HepG2 (cell line): ENCODE measurements around the gene DUSP5. TPM values are rescaled to one million over a fixed set of nuclear protein-coding genes. Genes with fewer than 3 reads are reported as not detected.
A peak's percentile ranks its signal among the peaks of the same experiment; 100 is the strongest.

Experiments
- ATAC-seq: fragments of 200-7000 bp; cut with Tn5 transposase; 3 replicates; pipeline ENCODE4 v1.9.1; 2020; ENCODE audit warnings: mild to moderate bottlenecking, moderate library complexity
- BruUV-seq: library from RNA; stranded (reverse); fragments of 400-500 nt; replicated peaks from 2 replicates; lab custom pipeline; 2021; lab: Mats Ljungman, UMichigan
- CTCF ChIA-PET: fragments of 300-600 bp; formaldehyde crosslinking; extraction: SDS; loops from one replicate; lab custom pipeline; 2021; ENCODE audit warnings: low total read pairs, inconsistent platforms, low intra/inter-chr PET ratio; lab: Yijun Ruan, JAX
- POLR2A ChIA-PET: fragments of 350-600 bp; sonication (Branson Sonifier 250); formaldehyde crosslinking; loops from one replicate; lab custom pipeline; 2020; ENCODE audit warnings: antibody characterized with exemption, inconsistent platforms; lab: Yijun Ruan, JAX
- DNase-seq: peaks from one replicate; pipeline ENCODE4 v3.0.0-alpha.2; 2015; ENCODE audit warnings: low spot score
- FAIRE-seq: peaks from 3 replicates; lab custom pipeline; 2011; peaks lifted over from hg19 to GRCh38; lab: Jason Lieb, UNC
- H2AFZ ChIP-seq: one replicate; pipeline ENCODE4 v1.6.1; 2011; ENCODE audit warnings: low read length, inconsistent platforms
- H3K27ac ChIP-seq: fragments of 300-600 bp; 3 replicates; pipeline ENCODE4 v1.8.0; 2011; ENCODE audit warnings: mixed run types, mild to moderate bottlenecking, mixed read lengths, low read length, inconsistent platforms; ENCODE audit not compliant: insufficient read depth; ENCODE audit errors: extremely low read length
- H3K27me3 ChIP-seq, 2 experiments: fragments of 200-600 bp in 1 of 2; 2 replicates in 1 of 2; 3 replicates in 1 of 2; pipeline versions ENCODE4 v1.6.0 to v1.8.0; 2011; ENCODE audit warnings: low read length in 2 of 2, mild to moderate bottlenecking in 2 of 2, moderate library complexity in 2 of 2, inconsistent platforms in 1 of 2; ENCODE audit not compliant: insufficient read depth in 2 of 2, control insufficient read depth in 1 of 2
- H3K36me3 ChIP-seq, 2 experiments: fragments of 200-600 bp in 1 of 2; replicated peaks in 1 of 2; 2 replicates in 1 of 2; 3 replicates in 1 of 2; pipeline versions ENCODE4 v1.5.1 to v1.8.0; 2011; ENCODE audit warnings: low read length in 2 of 2, inconsistent platforms in 1 of 2; ENCODE audit not compliant: insufficient read depth in 2 of 2, control insufficient read depth in 1 of 2
- H3K4me1 ChIP-seq: 2 replicates; pipeline ENCODE4 v1.5.1; 2012; ENCODE audit warnings: low read length, inconsistent platforms; ENCODE audit not compliant: insufficient read depth
- H3K4me2 ChIP-seq: 2 replicates; pipeline ENCODE4 v1.6.0; 2011; ENCODE audit warnings: low read depth, low read length, inconsistent platforms
- H3K4me3 ChIP-seq, 3 experiments: fragments of 200-600 bp in 1 of 3; sonication (generic), shearing (Covaris generic) in 1 of 3; replicated peaks in 1 of 3; 2 replicates each; pipeline ENCODE4 v1.5.1; 2011 to 2016; ENCODE audit warnings: low read length in 3 of 3, inconsistent platforms in 2 of 3, low read depth in 2 of 3, mild to moderate bottlenecking in 2 of 3, control low read depth in 1 of 3, mixed read lengths in 1 of 3; ENCODE audit not compliant: insufficient read depth in 1 of 3
- H3K79me2 ChIP-seq: one replicate; pipeline ENCODE4 v1.6.1; 2011; ENCODE audit warnings: low read length, inconsistent platforms; ENCODE audit not compliant: insufficient read depth
- H3K9ac ChIP-seq: 2 replicates; pipeline ENCODE4 v1.6.0; 2011; ENCODE audit warnings: mild to moderate bottlenecking, low read depth, low read length, inconsistent platforms; ENCODE audit not compliant: insufficient read depth
- H3K9me3 ChIP-seq: 2 replicates; pipeline ENCODE4 v1.5.1; 2012; ENCODE audit warnings: mild to moderate bottlenecking, low read length
- H4K20me1 ChIP-seq: 2 replicates; pipeline ENCODE4 v1.6.0; 2011; ENCODE audit warnings: inconsistent platforms, mild to moderate bottlenecking, low read length, moderate library complexity; ENCODE audit not compliant: insufficient read depth
- ARNT ChIP-seq: fragments of 450-650 bp; IDR thresholded peaks from 2 replicates; pipeline ENCODE4 v1.6.1; 2017
- MAFK ChIP-seq, 2 experiments: IDR thresholded peaks in 1 of 2; conservative IDR thresholded peaks in 1 of 2; 2 replicates each; pipeline ENCODE4 v1.6.1; 2011; ENCODE audit warnings: improper control_type of control experiment in 2 of 2, low read length in 2 of 2
- MIER2 ChIP-seq: IDR thresholded peaks from 2 replicates; pipeline ENCODE4 v1.6.1; 2016; ENCODE audit warnings: missing biosample characterization, missing genetic modification reagents
- RNF2 ChIP-seq: fragments of 450-650 bp; conservative IDR thresholded peaks from 2 replicates; pipeline ENCODE4 v1.6.1; 2016; ENCODE audit warnings: low read depth
- SRSF9 ChIP-seq: fragments of 200-400 bp; formaldehyde crosslinking; IDR thresholded peaks from 2 replicates; pipeline ENCODE4 v1.6.1; 2018; ENCODE audit warnings: borderline replicate concordance, mild to moderate bottlenecking, low read depth, low read length; ENCODE audit not compliant: insufficient read depth, poor library complexity, severe bottlenecking
- ZNF251 ChIP-seq: sonication (generic); formaldehyde crosslinking; IDR thresholded peaks from 2 replicates; pipeline ENCODE4 v1.9.0; 2021; ENCODE audit warnings: mild to moderate bottlenecking, missing genetic modification reagents
- ZNF446 ChIP-seq: sonication (generic); formaldehyde crosslinking; IDR thresholded peaks from 2 replicates; pipeline ENCODE4 v1.5.0; 2020; ENCODE audit warnings: mild to moderate bottlenecking, missing genetic modification reagents
- ZNF552 ChIP-seq: sonication (generic); formaldehyde crosslinking; IDR thresholded peaks from 2 replicates; pipeline ENCODE4 v1.9.0; 2022; ENCODE audit warnings: missing genetic modification reagents, mild to moderate bottlenecking, borderline replicate concordance
- ZNF652 ChIP-seq: IDR thresholded peaks from 2 replicates; pipeline ENCODE4 v1.6.1; 2016; ENCODE audit warnings: low read depth, borderline replicate concordance
- WGBS: methylation state at CpG from one replicate; pipeline ENCODE4 v1.1.6; 2017; ENCODE audit warnings: low lambda C conversion rate; 5-methylcytosine and 5-hydroxymethylcytosine counted together
- in situ Hi-C: cut with HindIII; loops from 2 replicates; pipeline ENCODE4 v1.10.0; 2017; ENCODE audit warnings: low pct_unique_long_range_greater_than_20kb; ENCODE audit not compliant: extremely low pct_ligation_motif_present
- intact Hi-C: fragments of 100-400 bp; cut with micrococcal nuclease; formaldehyde crosslinking; loops from one replicate; pipeline ENCODE4 v1.10.0; 2022; ENCODE audit not compliant: unreplicated experiment
- polyA plus RNA-seq, 8 experiments: library from polyadenylated mRNA; depleted of rRNA in 3 of 8; stranded (reverse) in 7 of 8; unstranded in 1 of 8; fragments of >200 nt; fragmentation: Illumina TruSeq in 4 of 8; extraction: Trizol in 4 of 8; gene quantifications; 2 replicates each; pipeline versions ENCODE4 v1.2.1 to v1.2.3, GENCODE V29; 2011 to 2016; ENCODE audit warnings: low read depth in 4 of 8, missing spikeins in 1 of 8, mixed read lengths in 1 of 8; ENCODE audit not compliant: insufficient read depth in 1 of 8
- total RNA-seq, 5 experiments: library from RNA; depleted of rRNA; stranded (reverse); fragments of >200 nt; fragmentation: Illumina TruSeq; extraction: Trizol; gene quantifications; 2 replicates each; pipeline ENCODE4 v1.2.3, GENCODE V29; 2016; ENCODE audit warnings: low read depth in 1 of 5
- TF ChIP-seq, protein P1 (sequence below): fragments of 450-650 bp; IDR thresholded peaks from 2 replicates; pipeline ENCODE4 v1.6.1; 2016
- TF ChIP-seq, protein P2 (sequence below): sonication (generic); formaldehyde crosslinking; conservative IDR thresholded peaks from 2 replicates; pipeline ENCODE4 v1.8.0; 2022; ENCODE audit warnings: low read depth, missing genetic modification reagents

The DUSP5 gene
- total and polyA plus RNA-seq, 2 of the 13 experiments (the other 11 are each of a cell fraction or from before 2014, with no cell fraction given) = 1.4 to 3.7 TPM

DNA sequence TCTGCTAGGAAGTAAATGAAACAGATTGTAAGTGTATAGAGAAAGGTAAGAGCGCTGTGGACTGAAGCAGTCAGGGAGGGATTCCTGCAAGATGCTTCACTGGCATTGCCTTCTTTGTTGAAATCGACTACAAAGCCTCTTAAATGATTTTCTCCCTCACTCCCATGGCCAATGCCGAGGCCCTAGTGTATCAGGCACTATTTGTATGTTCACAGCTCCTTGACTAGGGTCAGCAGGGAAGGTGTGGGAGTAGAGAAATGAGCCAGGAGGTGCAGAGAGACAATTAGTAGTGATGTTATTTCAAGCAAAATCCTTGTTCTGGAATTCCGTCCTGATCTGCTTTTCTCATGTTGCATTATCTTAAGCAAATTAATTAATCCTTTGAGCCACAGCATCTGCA lies 22.9 kb upstream of the DUSP5 start (continued):
- TF ChIP-seq ZNF251 (CRISPR knock-in tag) = no peak
- TF ChIP-seq ARNT = no peak
- TF ChIP-seq SRSF9 = no peak
- TF ChIP-seq RNF2 = no peak
- TF ChIP-seq, protein P1, sequence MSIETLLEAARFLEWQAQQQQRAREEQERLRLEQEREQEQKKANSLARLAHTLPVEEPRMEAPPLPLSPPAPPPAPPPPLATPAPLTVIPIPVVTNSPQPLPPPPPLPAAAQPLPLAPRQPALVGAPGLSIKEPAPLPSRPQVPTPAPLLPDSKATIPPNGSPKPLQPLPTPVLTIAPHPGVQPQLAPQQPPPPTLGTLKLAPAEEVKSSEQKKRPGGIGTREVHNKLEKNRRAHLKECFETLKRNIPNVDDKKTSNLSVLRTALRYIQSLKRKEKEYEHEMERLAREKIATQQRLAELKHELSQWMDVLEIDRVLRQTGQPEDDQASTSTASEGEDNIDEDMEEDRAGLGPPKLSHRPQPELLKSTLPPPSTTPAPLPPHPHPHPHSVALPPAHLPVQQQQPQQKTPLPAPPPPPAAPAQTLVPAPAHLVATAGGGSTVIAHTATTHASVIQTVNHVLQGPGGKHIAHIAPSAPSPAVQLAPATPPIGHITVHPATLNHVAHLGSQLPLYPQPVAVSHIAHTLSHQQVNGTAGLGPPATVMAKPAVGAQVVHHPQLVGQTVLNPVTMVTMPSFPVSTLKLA = no peak
- TF ChIP-seq MIER2 = no peak
- TF ChIP-seq, protein P2, sequence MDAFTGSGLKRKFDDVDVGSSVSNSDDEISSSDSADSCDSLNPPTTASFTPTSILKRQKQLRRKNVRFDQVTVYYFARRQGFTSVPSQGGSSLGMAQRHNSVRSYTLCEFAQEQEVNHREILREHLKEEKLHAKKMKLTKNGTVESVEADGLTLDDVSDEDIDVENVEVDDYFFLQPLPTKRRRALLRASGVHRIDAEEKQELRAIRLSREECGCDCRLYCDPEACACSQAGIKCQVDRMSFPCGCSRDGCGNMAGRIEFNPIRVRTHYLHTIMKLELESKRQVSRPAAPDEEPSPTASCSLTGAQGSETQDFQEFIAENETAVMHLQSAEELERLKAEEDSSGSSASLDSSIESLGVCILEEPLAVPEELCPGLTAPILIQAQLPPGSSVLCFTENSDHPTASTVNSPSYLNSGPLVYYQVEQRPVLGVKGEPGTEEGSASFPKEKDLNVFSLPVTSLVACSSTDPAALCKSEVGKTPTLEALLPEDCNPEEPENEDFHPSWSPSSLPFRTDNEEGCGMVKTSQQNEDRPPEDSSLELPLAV (CRISPR knock-in tag) = no peak
- no peak for TF ChIP-seq ZNF446 (CRISPR knock-in tag)
- TF ChIP-seq ZNF652 (CRISPR knock-in tag) = no peak

DNA sequence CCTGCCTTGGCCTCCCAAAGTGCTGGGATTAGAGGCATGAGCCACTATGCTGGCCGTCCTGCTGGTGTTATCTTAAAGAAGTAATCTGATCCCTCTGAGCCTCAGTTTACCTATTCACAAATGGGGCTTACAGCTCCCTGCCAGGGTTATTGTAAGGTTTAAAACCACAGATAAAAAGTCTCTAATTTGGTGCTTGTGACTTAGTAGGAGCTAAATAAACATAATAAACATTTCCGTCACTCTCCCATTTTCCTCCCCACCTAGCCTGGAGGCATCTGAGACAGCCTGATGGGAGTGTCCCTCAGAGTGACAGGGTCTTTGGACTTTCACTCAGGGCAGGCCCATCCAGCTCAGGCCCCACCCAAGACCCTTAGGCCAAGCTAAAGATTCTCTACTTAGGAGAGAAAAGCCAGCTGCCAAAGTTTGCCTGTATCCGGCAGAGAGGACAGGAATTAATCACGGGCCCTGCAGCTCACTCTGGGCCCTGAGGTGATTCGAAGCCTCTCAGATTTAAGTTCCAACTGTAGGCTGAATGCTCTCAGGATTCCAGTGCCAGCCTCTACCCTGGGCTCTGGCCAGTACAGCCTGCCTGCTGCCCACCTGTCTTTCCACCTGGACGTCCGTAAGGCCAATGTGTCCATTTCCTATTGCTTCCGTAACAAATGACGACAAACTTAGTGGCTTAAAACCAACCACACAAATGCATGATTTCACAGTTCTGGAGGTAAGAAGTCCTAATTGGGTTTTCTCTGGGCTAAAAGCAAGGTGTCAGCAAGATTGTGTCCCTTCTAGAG lies 21.8 kb upstream of the DUSP5 start:
- Histone ChIP-seq H3K9ac (no peak overlapping the region), H3K4me1 (no peaks in the 10 kb centered on the region), H2AFZ (no peak overlapping the region), H3K36me3 (no peaks in the 10 kb centered on the region), H3K4me3 (no peak overlapping the region), H3K27ac (no peak overlapping the region), H3K79me2 (no peaks in the 10 kb centered on the region), H4K20me1 (no peaks in the 10 kb centered on the region), H3K27me3 (peaks cover 0 to 5% of the 10 kb centered on the region in 2 experiments; a peak in 1 of 5 replicates)
- intact Hi-C loops = loop anchor here (5.0 kb wide), 1 partner anchor 416 kb away; no protein-coding TSS in a partner anchor
- 61% methylated on average over 9 of the region's 9 CpGs for WGBS
- ATAC-seq = no peak
- POLR2A ChIA-PET = no interaction called here
- DNase-seq = no peak
- CTCF ChIA-PET = no interaction called here
- in situ Hi-C loops = no loop called here
- TF ChIP-seq ZNF552 (CRISPR knock-in tag) (no peak), MAFK (conservative IDR thresholded peaks at IDR 0.05 in 1 of 2, IDR thresholded peaks at IDR 0.05 in 1 of 2; ENCODE audit: low read length in 2 of 2) (0 out of 4 replicates have a peak, but pooled peaks of 1 of the 2 experiments have one; percentile 19)
- TF ChIP-seq, all 625 proteins: peak for 1
- no peak overlapping the region for H3K4me2 ChIP-seq
- FAIRE-seq = no peak
- H3K9me3 ChIP-seq = no peaks in the 10 kb centered on the region
- BruUV-seq = no TSS peak
